Liver (tissue), 9 donors: Measurements from ENCODE around the gene DMD. TPM values are rescaled to one million over a fixed set of nuclear protein-coding genes. Genes with fewer than 3 reads are reported as not detected.

Experiments
- DNase-seq: peaks from one replicate; pipeline ENCODE4 v3.0.0-alpha.2; 2017; ENCODE audit warnings: low spot score
- H3K27ac ChIP-seq, 2 donors: one replicate each; pipeline ENCODE4 v1.7.0; 2013; ENCODE audit warnings: inconsistent platforms in 2 of 2, low read length in 2 of 2, control low read depth in 1 of 2, low read depth in 1 of 2, mild to moderate bottlenecking in 1 of 2
- H3K27me3 ChIP-seq, 4 donors: one replicate each; pipeline versions ENCODE4 v1.6.1 to v1.7.0; 2013; ENCODE audit warnings: low read length in 3 of 4, inconsistent platforms in 1 of 4, mild to moderate bottlenecking in 1 of 4, moderate library complexity in 1 of 4; ENCODE audit not compliant: control insufficient read depth in 4 of 4, insufficient read depth in 4 of 4
- H3K36me3 ChIP-seq, 4 donors: one replicate each; pipeline versions ENCODE4 v1.6.1 to v1.7.0; 2013; ENCODE audit warnings: low read length in 3 of 4, mild to moderate bottlenecking in 3 of 4, low read depth in 1 of 4, moderate library complexity in 1 of 4; ENCODE audit not compliant: control insufficient read depth in 4 of 4, insufficient read depth in 3 of 4
- H3K4me1 ChIP-seq, 4 donors: one replicate each; pipeline versions ENCODE4 v1.6.1 to v1.7.0; 2013; ENCODE audit warnings: low read length in 3 of 4, mild to moderate bottlenecking in 3 of 4, moderate library complexity in 1 of 4; ENCODE audit not compliant: control insufficient read depth in 4 of 4, insufficient read depth in 4 of 4
- H3K4me3 ChIP-seq, 3 donors: one replicate each; pipeline versions ENCODE4 v1.6.1 to v1.7.0; 2013; ENCODE audit warnings: low read length in 3 of 3, control low read depth in 1 of 3, low read depth in 1 of 3, mild to moderate bottlenecking in 1 of 3
- H3K9ac ChIP-seq, 2 donors: one replicate each; pipeline ENCODE4 v1.7.0; 2013; ENCODE audit warnings: low read length in 2 of 2, mild to moderate bottlenecking in 2 of 2, moderate library complexity in 2 of 2, control low read depth in 1 of 2, low read depth in 1 of 2
- H3K9me3 ChIP-seq, 4 donors: one replicate each; pipeline versions ENCODE4 v1.6.1 to v1.7.0; 2013; ENCODE audit warnings: low read length in 3 of 4; ENCODE audit not compliant: control insufficient read depth in 4 of 4
- CTCF ChIP-seq: fragments of 150-350 bp; IDR thresholded peaks from 2 replicates; pipeline ENCODE4 v1.5.1; 2017; ENCODE audit warnings: improper control_type of control experiment, low read depth, low read length; ENCODE audit not compliant: missing input control
- EGR1 ChIP-seq, 2 donors: IDR thresholded peaks; 2 replicates each; pipeline ENCODE4 v1.6.1; 2016 to 2018; ENCODE audit warnings: antibody characterized with exemption in 2 of 2, low read depth in 2 of 2
- FOXA1 ChIP-seq: IDR thresholded peaks from 2 replicates; pipeline ENCODE4 v1.6.1; 2016; ENCODE audit warnings: antibody characterized with exemption
- GABPA ChIP-seq, 2 donors: IDR thresholded peaks in 1 of 2; conservative IDR thresholded peaks in 1 of 2; 2 replicates each; pipeline ENCODE4 v1.6.1; 2016; ENCODE audit warnings: antibody characterized with exemption in 2 of 2, mild to moderate bottlenecking in 1 of 2, moderate library complexity in 1 of 2
- HNF4A ChIP-seq, 2 donors: conservative IDR thresholded peaks; 2 replicates each; pipeline ENCODE4 v1.6.1; 2016; ENCODE audit warnings: antibody characterized with exemption in 2 of 2, mild to moderate bottlenecking in 2 of 2
- HNF4G ChIP-seq: IDR thresholded peaks from 2 replicates; pipeline ENCODE4 v1.6.1; 2016; ENCODE audit warnings: antibody characterized with exemption
- JUND ChIP-seq, 2 donors: IDR thresholded peaks; 2 replicates each; pipeline ENCODE4 v1.6.1; 2016; ENCODE audit warnings: antibody characterized with exemption in 2 of 2
- MAX ChIP-seq: IDR thresholded peaks from 2 replicates; pipeline ENCODE4 v1.6.1; 2016; ENCODE audit warnings: antibody characterized with exemption
- NR2F2 ChIP-seq: IDR thresholded peaks from 2 replicates; pipeline ENCODE4 v1.6.1; 2016; ENCODE audit warnings: antibody characterized with exemption
- RAD21 ChIP-seq, 2 donors: IDR thresholded peaks; 2 replicates each; pipeline ENCODE4 v1.6.1; 2016; ENCODE audit warnings: antibody characterized with exemption in 2 of 2, mild to moderate bottlenecking in 2 of 2
- REST ChIP-seq: IDR thresholded peaks from 2 replicates; pipeline ENCODE4 v1.6.1; 2016; ENCODE audit warnings: antibody characterized with exemption, mild to moderate bottlenecking
- SP1 ChIP-seq: IDR thresholded peaks from 2 replicates; pipeline ENCODE4 v1.6.1; 2018; ENCODE audit warnings: antibody characterized with exemption, mild to moderate bottlenecking
- TAF1 ChIP-seq: conservative IDR thresholded peaks from 2 replicates; pipeline ENCODE4 v1.6.1; 2016; ENCODE audit warnings: antibody characterized with exemption, mild to moderate bottlenecking
- YY1 ChIP-seq: IDR thresholded peaks from 2 replicates; pipeline ENCODE4 v1.6.1; 2016; ENCODE audit warnings: antibody characterized with exemption, mild to moderate bottlenecking
- ZBTB33 ChIP-seq: IDR thresholded peaks from 2 replicates; pipeline ENCODE4 v1.6.1; 2016; ENCODE audit warnings: antibody characterized with exemption
- WGBS: extraction: QIAGEN DNeasy Blood & Tissue Kit; methylation state at CpG from one replicate; pipeline ENCODE4 v1.1.7; 2013; 5-methylcytosine and 5-hydroxymethylcytosine counted together
- polyA plus RNA-seq, 2 donors: library from polyadenylated mRNA; stranded (reverse) in 1 of 2; unstranded in 1 of 2; fragments of 200-250 nt in 1 of 2; fragments of >200 nt in 1 of 2; fragmentation: Nextera tagmentation in 1 of 2; extraction: Ambion mirVana in 1 of 2; gene quantifications; one replicate each; pipeline versions ENCODE4 v1.2.1 to v1.2.3, GENCODE V29; 2013 to 2015
- total RNA-seq, 2 donors: library from RNA; depleted of rRNA; stranded (reverse); fragments of >200 nt; gene quantifications; one replicate each; pipeline ENCODE4 v1.2.3, GENCODE V29; 2014
- donor health status: healthy.
- donor health status: healthy.
- donor health status: healthy.
- donor health status: healthy.
- donor health status: healthy.

Gene DMD
- total and polyA plus RNA-seq, 4 donors, result 14.6 to 61.9 (median 23.9) TPM

GRCh38 chrX:31201503-31201902 is 2009.8 kb downstream of the DMD start:
- 88% methylated on average over 4 of the region's 4 CpGs for WGBS

More at GRCh38 chrX:31201503-31201902, 2009.8 kb downstream of the DMD start:
- no peak overlapping the region for H3K4me3 ChIP-seq
- peaks cover 0 to 13% (median 7%) of the 10 kb centered on the region in 4 donors for H3K36me3 ChIP-seq
- no peak for DNase-seq
- H3K27ac ChIP-seq, result no peak overlapping the region
- TF ChIP-seq REST (no peak), GABPA (IDR thresholded peaks at IDR 0.05 in 1 of 2, conservative IDR thresholded peaks at IDR 0.05 in 1 of 2) (no peak), TAF1 (no peak), NR2F2 (no peak), YY1 (no peak), RAD21 (IDR thresholded peaks at IDR 0.05) (no peak), MAX (no peak), EGR1 (IDR thresholded peaks at IDR 0.05; ENCODE audit: low read depth in 2 of 2) (no peak), SP1 (no peak), FOXA1 (no peak), HNF4A (conservative IDR thresholded peaks at IDR 0.05) (no peak), CTCF (no peak), JUND (IDR thresholded peaks at IDR 0.05) (no peak), HNF4G (no peak), ZBTB33 (no peak)
- H3K9me3 ChIP-seq, result no peaks in the 10 kb centered on the region
- H3K4me1 ChIP-seq, result no peaks in the 10 kb centered on the region
- H3K27me3 ChIP-seq, result no peaks in the 10 kb centered on the region
- no peak overlapping the region for H3K9ac ChIP-seq
